Mucosa of stomach (tissue), 1 donor: ENCODE measurements around the gene LIPM.

ENCODE experiments used
- H3K27me3 ChIP-seq: one replicate; pipeline ENCODE4 v1.7.0; 2013; ENCODE audit warnings: mild to moderate bottlenecking, low read length; ENCODE audit not compliant: control insufficient read depth, insufficient read depth
- H3K36me3 ChIP-seq: one replicate; pipeline ENCODE4 v1.7.0; 2013; ENCODE audit warnings: low read length; ENCODE audit not compliant: control insufficient read depth, insufficient read depth
- H3K4me1 ChIP-seq: one replicate; pipeline ENCODE4 v1.7.0; 2013; ENCODE audit warnings: mild to moderate bottlenecking, low read length; ENCODE audit not compliant: control insufficient read depth, insufficient read depth
- H3K4me3 ChIP-seq: one replicate; pipeline ENCODE4 v1.7.0; 2013; ENCODE audit warnings: low read length
- H3K9ac ChIP-seq: one replicate; pipeline ENCODE4 v1.7.0; 2013; ENCODE audit warnings: mild to moderate bottlenecking, low read length, moderate library complexity
- H3K9me3 ChIP-seq: one replicate; pipeline ENCODE4 v1.7.0; 2013; ENCODE audit warnings: mild to moderate bottlenecking, low read length, moderate library complexity; ENCODE audit not compliant: control insufficient read depth
- donor health status: Pancreatic carcinoma.

The LIPM gene, protein sequence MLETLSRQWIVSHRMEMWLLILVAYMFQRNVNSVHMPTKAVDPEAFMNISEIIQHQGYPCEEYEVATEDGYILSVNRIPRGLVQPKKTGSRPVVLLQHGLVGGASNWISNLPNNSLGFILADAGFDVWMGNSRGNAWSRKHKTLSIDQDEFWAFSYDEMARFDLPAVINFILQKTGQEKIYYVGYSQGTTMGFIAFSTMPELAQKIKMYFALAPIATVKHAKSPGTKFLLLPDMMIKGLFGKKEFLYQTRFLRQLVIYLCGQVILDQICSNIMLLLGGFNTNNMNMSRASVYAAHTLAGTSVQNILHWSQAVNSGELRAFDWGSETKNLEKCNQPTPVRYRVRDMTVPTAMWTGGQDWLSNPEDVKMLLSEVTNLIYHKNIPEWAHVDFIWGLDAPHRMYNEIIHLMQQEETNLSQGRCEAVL

DNA sequence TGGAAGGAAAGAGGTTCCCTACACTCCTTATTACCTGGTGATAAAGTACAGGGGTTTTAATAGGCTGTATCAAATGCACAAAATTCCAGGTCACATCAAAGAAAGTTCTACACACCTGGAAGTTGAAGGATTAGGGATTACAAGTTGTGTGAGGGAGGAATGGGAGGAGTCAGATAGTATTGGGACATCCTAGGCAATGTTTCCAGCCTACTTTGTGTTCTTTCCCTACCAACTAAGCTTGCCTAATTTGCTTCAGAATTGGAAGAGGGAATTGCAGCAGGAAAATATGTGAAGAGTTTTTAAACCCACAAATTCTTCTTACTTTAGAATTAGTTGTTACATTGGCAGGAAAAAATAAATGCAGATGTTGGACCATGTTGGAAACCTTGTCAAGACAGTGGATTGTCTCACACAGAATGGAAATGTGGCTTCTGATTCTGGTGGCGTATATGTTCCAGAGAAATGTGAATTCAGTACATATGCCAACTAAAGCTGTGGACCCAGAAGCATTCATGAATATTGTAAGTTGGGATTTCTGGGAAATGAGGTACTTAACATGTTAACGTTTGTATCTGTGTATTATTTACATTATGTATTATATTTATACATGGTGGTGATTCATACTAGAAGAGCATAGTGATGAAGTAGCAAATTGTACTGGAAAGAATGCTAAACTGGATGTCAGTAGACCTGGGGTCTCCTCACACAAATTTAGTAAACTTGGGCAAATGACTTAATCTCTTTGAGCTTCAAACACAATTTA, at the start of gene LIPM:
Gene LIPM, plus strand, starts transcription at position 208 of the 763 bp plus-strand sequence. Its CDS starts 167 bp downstream, at position 375.
- no peaks in the 10 kb centered on the region for H3K9me3 ChIP-seq
- H3K4me3 ChIP-seq: no peak within 1 kb of the TSS
- no peaks in the 10 kb centered on the region for H3K27me3 ChIP-seq
- no peaks in the 10 kb centered on the region for H3K4me1 ChIP-seq
- no peak within 1 kb of the TSS for H3K9ac ChIP-seq
- H3K36me3 ChIP-seq: no peaks in the 10 kb centered on the region

DNA sequence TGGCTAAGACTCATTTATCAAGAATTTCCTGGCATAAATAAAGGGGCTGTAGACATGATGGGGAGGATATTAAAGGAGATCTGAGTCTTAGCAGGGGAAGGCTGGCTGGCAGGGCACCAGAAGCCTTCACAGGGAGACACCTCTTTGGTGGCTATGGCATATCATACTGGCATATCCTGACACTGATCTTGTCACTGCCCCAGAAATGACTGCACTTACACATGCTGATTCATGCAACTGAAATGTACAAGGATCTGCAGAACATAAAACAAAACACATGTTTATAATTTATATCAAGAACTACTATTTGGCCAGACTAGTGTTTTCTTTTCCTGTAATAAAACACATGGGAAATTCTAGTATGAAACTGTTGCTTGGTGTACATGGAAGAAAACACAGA, 48.2 kb upstream of the LIPM start:
- H3K9ac ChIP-seq: no peak overlapping the region
- no peaks in the 10 kb centered on the region for H3K27me3 ChIP-seq
- H3K4me3 ChIP-seq: no peak overlapping the region
- no peaks in the 10 kb centered on the region for H3K9me3 ChIP-seq
- H3K36me3 ChIP-seq: no peaks in the 10 kb centered on the region
- H3K4me1 ChIP-seq: no peaks in the 10 kb centered on the region

DNA sequence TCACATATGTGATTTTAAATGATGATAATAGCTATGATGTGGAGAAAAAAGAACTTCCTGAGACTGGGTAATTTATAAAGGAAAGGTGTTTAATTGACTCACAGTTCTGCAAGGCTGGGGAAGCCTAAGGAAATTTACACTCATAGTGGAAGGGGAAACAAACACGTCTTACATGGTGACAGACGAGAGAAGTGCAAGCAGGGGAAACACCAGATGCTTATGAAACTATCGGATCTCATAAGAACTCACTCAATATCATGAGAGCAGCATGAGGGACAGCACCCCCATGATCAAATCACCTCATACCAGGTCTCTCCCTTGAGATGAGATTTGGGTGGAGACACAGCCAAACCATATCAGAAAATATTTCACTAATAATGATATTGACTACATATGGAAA, 46.8 kb upstream of the LIPM start:
- Histone ChIP-seq H3K36me3 (no peaks in the 10 kb centered on the region), H3K9ac (no peak overlapping the region), H3K27me3 (no peaks in the 10 kb centered on the region), H3K4me1 (no peaks in the 10 kb centered on the region), H3K4me3 (no peak overlapping the region), H3K9me3 (no peaks in the 10 kb centered on the region)

DNA sequence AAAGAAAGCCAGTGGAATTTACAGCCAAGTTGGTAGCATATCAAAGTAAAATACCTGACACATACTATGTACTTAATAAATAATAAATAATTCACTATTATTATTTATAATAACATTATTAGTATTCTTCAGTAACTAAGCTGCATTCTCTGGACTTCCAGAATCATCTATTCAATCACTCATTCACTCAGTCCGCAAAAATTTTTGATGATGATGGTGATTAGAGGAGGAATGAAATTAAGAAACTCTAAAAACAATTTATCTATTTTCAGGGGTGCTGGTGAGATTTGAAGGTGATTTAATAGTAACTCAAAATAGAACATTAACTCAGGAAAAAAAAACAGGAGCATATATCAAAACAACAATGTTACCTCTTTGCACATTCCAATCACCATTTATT, 45.9 kb upstream of the LIPM start:
- Histone ChIP-seq H3K36me3 (no peaks in the 10 kb centered on the region), H3K9ac (no peak overlapping the region), H3K4me3 (no peak overlapping the region)

DNA sequence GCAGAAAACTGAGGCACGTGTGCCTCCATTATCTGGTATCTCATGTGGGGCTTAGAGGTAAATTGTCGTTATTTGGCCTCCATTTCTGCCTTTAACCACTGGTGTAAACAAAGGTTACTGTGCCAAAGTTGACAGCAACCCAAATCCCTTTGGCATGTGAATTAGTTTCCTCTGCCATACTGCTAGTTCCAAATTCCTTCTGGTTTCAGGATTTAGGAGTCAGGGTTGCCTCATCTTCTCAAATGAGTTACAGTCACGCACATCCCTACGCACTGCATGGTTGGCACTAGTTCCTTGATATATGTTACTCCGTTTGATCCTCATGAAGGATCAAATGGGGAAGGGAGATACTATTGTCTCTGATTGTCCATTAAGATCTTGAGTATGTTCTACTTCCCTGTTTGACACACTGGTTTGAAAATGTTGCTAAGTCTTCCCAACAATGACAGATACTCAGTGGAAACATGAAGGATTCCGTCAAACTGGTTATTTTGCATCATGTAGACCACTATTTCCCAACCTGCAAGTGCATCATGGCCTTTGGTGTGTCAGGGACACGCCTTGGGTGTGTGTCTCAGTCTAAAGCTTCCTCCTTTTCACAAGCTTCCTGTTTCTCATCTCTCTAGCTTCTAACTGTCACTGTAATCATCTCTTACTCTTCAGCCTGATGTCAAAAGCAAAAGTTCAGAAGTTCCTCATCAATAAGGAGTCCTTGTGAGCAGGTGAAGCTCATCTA, 43.0 kb upstream of the LIPM start, which contains the start of gene LIPN:
Gene LIPN, plus strand, starts transcription at position 655 of the 736 bp plus-strand sequence. CDS start 1,386 bp downstream, outside the sequence.
- Histone ChIP-seq H3K4me3 (no peak within 1 kb of the TSS), H3K36me3 (no peaks in the 10 kb centered on the region), H3K9me3 (no peaks in the 10 kb centered on the region), H3K9ac (no peak within 1 kb of the TSS), H3K4me1 (no peaks in the 10 kb centered on the region), H3K27me3 (no peaks in the 10 kb centered on the region)

More for the DNA sequence above, 45.9 kb upstream of the LIPM start:
- H3K9me3 ChIP-seq: no peaks in the 10 kb centered on the region
- no peaks in the 10 kb centered on the region for H3K4me1 ChIP-seq
- no peaks in the 10 kb centered on the region for H3K27me3 ChIP-seq

DNA sequence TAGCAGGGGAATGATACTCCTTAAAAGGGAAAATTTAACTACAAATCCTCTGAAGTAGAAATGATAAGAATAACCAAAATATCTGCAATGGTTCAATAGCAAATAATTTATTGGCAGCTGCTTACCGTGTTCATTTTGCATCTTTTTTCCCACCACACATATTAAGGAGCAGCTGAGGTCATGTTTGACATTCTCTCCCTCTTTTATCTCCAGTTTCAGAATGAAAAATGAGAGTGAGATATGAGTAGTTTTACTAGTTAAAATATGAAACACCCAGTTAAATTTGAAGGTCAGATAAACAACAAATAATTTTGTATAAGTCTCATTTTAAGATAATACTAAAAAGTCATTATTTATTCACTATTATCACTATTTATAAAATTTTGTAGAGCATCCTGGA, 39.6 kb upstream of the LIPM start:
- Histone ChIP-seq H3K27me3 (no peaks in the 10 kb centered on the region), H3K9ac (no peak overlapping the region), H3K4me3 (no peak overlapping the region), H3K9me3 (no peaks in the 10 kb centered on the region), H3K4me1 (no peaks in the 10 kb centered on the region), H3K36me3 (no peaks in the 10 kb centered on the region)

DNA sequence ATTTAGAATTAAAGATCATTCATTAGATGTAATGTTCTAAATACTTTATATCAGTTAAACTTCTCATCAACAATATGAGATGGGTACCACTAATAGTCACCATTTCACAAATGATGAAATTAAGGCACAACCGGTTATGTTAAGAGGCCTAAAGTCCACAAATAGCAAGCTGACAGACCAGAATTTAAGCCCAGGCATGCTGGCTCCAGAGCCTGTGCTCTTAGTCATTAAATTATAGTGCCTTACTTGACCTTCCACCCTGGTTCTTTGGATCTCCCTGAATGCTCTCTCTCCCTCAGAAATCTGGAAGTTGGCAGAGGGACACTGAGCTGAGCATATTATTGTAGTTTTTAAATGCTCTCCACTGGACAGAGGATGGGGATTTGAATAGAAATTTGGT, 39.1 kb upstream of the LIPM start:
- H3K9ac ChIP-seq: no peak overlapping the region
- no peaks in the 10 kb centered on the region for H3K4me1 ChIP-seq
- no peak overlapping the region for H3K4me3 ChIP-seq
- H3K9me3 ChIP-seq: no peaks in the 10 kb centered on the region
- H3K36me3 ChIP-seq: no peaks in the 10 kb centered on the region
- H3K27me3 ChIP-seq: no peaks in the 10 kb centered on the region

DNA sequence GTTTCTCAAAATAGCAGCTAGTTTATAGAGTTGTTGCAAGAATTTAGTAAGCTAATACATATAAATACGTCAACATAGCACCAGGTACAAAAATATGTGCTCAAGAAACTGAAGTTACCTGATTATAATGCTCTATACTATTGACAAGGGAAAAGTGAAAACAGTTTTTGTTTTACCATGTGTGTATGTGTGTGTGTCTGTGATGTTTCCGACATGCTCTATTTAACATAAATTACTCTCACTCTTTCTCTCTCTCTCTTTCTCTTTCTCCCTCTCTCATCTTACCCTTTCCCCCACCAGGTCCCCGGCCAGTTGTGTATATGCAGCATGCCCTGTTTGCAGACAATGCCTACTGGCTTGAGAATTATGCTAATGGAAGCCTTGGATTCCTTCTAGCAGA, 38.4 kb upstream of the LIPM start:
- Histone ChIP-seq H3K4me1 (no peaks in the 10 kb centered on the region), H3K36me3 (no peaks in the 10 kb centered on the region), H3K27me3 (no peaks in the 10 kb centered on the region), H3K9ac (no peak overlapping the region), H3K4me3 (no peak overlapping the region), H3K9me3 (no peaks in the 10 kb centered on the region)

DNA sequence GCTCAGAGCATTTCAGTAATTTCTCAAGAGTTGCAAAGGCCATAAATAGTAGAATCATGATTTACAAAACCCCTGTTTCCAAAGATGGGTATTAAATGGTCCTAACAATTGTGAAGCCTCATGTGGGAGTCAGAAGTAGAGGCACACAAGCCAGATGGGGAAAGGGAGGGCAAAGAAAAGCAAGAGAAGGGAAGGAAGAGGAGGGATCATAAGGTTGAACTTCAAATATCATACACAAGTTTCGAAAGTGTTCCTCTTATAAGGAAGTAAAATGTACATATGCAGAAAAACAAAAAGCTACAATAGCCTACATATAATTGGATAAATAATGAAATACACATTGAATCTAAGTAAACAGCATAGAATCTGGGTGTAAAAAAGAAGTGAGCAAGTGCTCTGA, 36.7 kb upstream of the LIPM start:
- Histone ChIP-seq H3K4me1 (no peaks in the 10 kb centered on the region), H3K4me3 (no peak overlapping the region), H3K36me3 (no peaks in the 10 kb centered on the region), H3K9ac (no peak overlapping the region), H3K9me3 (no peaks in the 10 kb centered on the region), H3K27me3 (no peaks in the 10 kb centered on the region)

DNA sequence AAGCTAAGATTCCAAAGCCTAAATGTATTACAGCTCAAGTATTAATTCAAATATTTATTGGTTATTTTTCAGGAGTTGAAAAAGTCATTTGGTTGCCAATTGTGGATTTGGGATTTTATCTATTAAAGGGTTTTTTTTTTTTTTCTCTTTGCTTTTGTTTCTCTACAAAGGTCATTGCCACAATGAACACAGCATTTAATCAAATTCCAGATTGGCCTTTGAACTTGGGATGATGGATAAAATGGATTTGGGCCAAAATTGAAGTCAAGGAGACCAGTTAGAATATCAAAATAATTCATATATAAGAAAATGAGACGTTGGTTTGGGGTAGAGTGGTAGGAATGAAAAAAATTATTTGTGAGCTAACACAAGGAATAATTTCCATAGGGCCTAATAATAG, 33.1 kb upstream of the LIPM start:
- Histone ChIP-seq H3K4me3 (no peak overlapping the region), H3K4me1 (no peaks in the 10 kb centered on the region), H3K27me3 (no peaks in the 10 kb centered on the region), H3K9ac (no peak overlapping the region), H3K9me3 (no peaks in the 10 kb centered on the region), H3K36me3 (no peaks in the 10 kb centered on the region)

DNA sequence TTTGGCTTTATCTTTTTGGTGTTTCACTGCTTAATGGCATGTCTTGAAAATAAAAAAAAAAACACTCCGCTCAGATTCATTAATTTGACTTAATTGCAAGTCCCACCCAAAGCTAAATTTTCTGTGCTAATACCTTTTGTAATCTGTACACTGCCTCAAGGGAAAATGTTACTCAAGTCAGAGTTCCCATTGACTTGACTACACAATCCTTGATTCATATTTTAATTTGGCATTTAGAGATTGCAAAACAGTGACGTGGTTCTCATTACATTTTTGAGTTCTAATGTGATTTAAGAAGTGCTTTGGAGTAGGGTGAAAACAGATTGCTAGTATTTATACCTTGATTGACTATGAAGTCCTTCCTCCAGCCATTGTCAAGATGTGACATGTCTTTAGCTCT, 21.3 kb upstream of the LIPM start:
- Histone ChIP-seq H3K27me3 (no peaks in the 10 kb centered on the region), H3K4me1 (no peaks in the 10 kb centered on the region), H3K9ac (no peak overlapping the region), H3K9me3 (no peaks in the 10 kb centered on the region), H3K36me3 (no peaks in the 10 kb centered on the region), H3K4me3 (no peak overlapping the region)

DNA sequence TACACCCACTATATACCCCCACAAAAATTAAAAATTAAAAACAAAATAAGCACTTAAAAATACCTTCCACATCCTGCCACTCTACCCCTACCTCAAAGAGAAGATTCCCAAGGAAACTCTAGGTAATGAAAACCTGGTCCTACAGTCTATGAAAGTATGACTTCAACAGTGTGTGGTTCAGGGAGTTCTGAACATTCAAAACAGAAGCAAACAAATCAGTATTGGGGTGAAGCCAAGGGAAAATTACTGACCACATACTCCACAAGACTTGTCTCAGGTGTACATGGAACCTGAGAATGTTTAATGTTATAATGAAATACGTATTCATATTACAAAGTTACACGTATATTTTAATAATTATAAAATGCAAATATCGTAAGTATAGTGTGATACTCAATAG, 20.3 kb upstream of the LIPM start:
- Histone ChIP-seq H3K27me3 (no peaks in the 10 kb centered on the region), H3K36me3 (no peaks in the 10 kb centered on the region), H3K9me3 (no peaks in the 10 kb centered on the region), H3K4me3 (no peak overlapping the region), H3K4me1 (no peaks in the 10 kb centered on the region), H3K9ac (no peak overlapping the region)
